H9 (cell line): ENCODE measurements around the gene CARS1. TPM values are rescaled to one million over a fixed set of nuclear protein-coding genes. Genes with fewer than 3 reads are reported as not detected.

Source experiments
- DNase-seq: peaks from one replicate; pipeline ENCODE4 v3.0.0-alpha.2; 2017
- H2AFZ ChIP-seq: one replicate; pipeline ENCODE4 v1.6.1; 2013; ENCODE audit warnings: mild to moderate bottlenecking, low read length, control low read depth, moderate library complexity
- H2AK5ac ChIP-seq: 2 replicates; pipeline ENCODE4 v1.6.1; 2013; ENCODE audit warnings: low read length, control low read depth, mixed read lengths; ENCODE audit not compliant: insufficient read length
- H2BK120ac ChIP-seq: one replicate; pipeline ENCODE4 v1.6.1; 2013; ENCODE audit warnings: low read depth, mild to moderate bottlenecking, low read length, control low read depth, inconsistent platforms; ENCODE audit not compliant: poor library complexity, severe bottlenecking
- H2BK12ac ChIP-seq: 2 replicates; pipeline ENCODE4 v1.6.1; 2013; ENCODE audit warnings: low read length, control low read depth, mixed read lengths, low read depth; ENCODE audit not compliant: insufficient read length
- H2BK15ac ChIP-seq: 2 replicates; pipeline ENCODE4 v1.6.1; 2013; ENCODE audit warnings: low read depth, low read length, control low read depth
- H2BK20ac ChIP-seq: one replicate; pipeline ENCODE4 v1.6.1; 2013; ENCODE audit warnings: low read depth, mild to moderate bottlenecking, low read length, control low read depth, inconsistent platforms; ENCODE audit not compliant: poor library complexity, severe bottlenecking
- H2BK5ac ChIP-seq: 2 replicates; pipeline ENCODE4 v1.6.1; 2013; ENCODE audit warnings: low read length, control low read depth, mixed read lengths; ENCODE audit not compliant: insufficient read length
- H3K14ac ChIP-seq: 2 replicates; pipeline ENCODE4 v1.6.1; 2013; ENCODE audit warnings: low read length, control low read depth; ENCODE audit not compliant: insufficient read depth
- H3K18ac ChIP-seq: 2 replicates; pipeline ENCODE4 v1.6.1; 2013; ENCODE audit warnings: low read depth, mild to moderate bottlenecking, mixed read lengths, low read length, control low read depth; ENCODE audit not compliant: insufficient read length
- H3K23ac ChIP-seq: 2 replicates; pipeline ENCODE4 v1.6.1; 2013; ENCODE audit warnings: low read length, control low read depth, mixed read lengths, low read depth; ENCODE audit not compliant: insufficient read length
- H3K23me2 ChIP-seq: 2 replicates; pipeline ENCODE4 v1.6.1; 2013; ENCODE audit warnings: low read depth, mild to moderate bottlenecking, mixed read lengths, low read length, control low read depth; ENCODE audit not compliant: insufficient read length, poor library complexity, severe bottlenecking
- H3K27ac ChIP-seq: 2 replicates; pipeline ENCODE4 v1.5.1; 2013; ENCODE audit warnings: low read length, control low read depth, mixed read lengths, low read depth; ENCODE audit not compliant: insufficient read length
- H3K27me3 ChIP-seq: 2 replicates; pipeline ENCODE4 v1.6.1; 2013; ENCODE audit warnings: low read length, control low read depth, inconsistent platforms; ENCODE audit not compliant: insufficient read depth
- H3K4ac ChIP-seq: 2 replicates; pipeline ENCODE4 v1.6.1; 2013; ENCODE audit warnings: low read depth, mild to moderate bottlenecking, control low read depth, inconsistent platforms, low read length, moderate library complexity
- H3K4me1 ChIP-seq: 2 replicates; pipeline ENCODE4 v1.6.1; 2013; ENCODE audit warnings: low read length, control low read depth, inconsistent platforms; ENCODE audit not compliant: insufficient read depth
- H3K4me2 ChIP-seq: 2 replicates; pipeline ENCODE4 v1.6.1; 2013; ENCODE audit warnings: low read length, control low read depth, mixed read lengths; ENCODE audit not compliant: insufficient read length, insufficient read depth
- H3K56ac ChIP-seq: 2 replicates; pipeline ENCODE4 v1.6.1; 2013; ENCODE audit warnings: low read depth, mild to moderate bottlenecking, mixed read lengths, low read length, control low read depth; ENCODE audit not compliant: insufficient read length
- H3K79me1 ChIP-seq: 2 replicates; pipeline ENCODE4 v1.6.1; 2013; ENCODE audit warnings: low read depth, mild to moderate bottlenecking, moderate library complexity, low read length, control low read depth, inconsistent platforms; ENCODE audit not compliant: insufficient read depth, poor library complexity, severe bottlenecking
- H3K79me2 ChIP-seq: 2 replicates; pipeline ENCODE4 v1.6.1; 2013; ENCODE audit warnings: low read length, control low read depth, inconsistent platforms; ENCODE audit not compliant: insufficient read depth
- H3K9ac ChIP-seq: 2 replicates; pipeline ENCODE4 v1.6.1; 2013; ENCODE audit warnings: low read length, control low read depth, mixed read lengths; ENCODE audit not compliant: insufficient read length; ENCODE audit errors: extremely low read depth
- H3K9me3 ChIP-seq: one replicate; pipeline ENCODE4 v1.6.1; 2013; ENCODE audit warnings: low read depth, low read length, inconsistent platforms; ENCODE audit not compliant: control insufficient read depth
- H3T11ph ChIP-seq: one replicate; pipeline ENCODE4 v1.6.1; 2013; ENCODE audit warnings: mild to moderate bottlenecking, low read length, control low read depth, inconsistent platforms
- H4K20me1 ChIP-seq: one replicate; pipeline ENCODE4 v1.6.1; 2013; ENCODE audit not compliant: control insufficient read depth, insufficient read length, insufficient read depth
- H4K5ac ChIP-seq: 2 replicates; pipeline ENCODE4 v1.6.1; 2013; ENCODE audit warnings: low read depth, mild to moderate bottlenecking, mixed read lengths, low read length, control low read depth; ENCODE audit not compliant: insufficient read length
- H4K8ac ChIP-seq: replicated peaks from 2 replicates; pipeline ENCODE4 v1.6.1; 2013; ENCODE audit warnings: low read length, control low read depth, mixed read lengths, low read depth; ENCODE audit not compliant: insufficient read length
- H4K91ac ChIP-seq: 2 replicates; pipeline ENCODE4 v1.6.1; 2013; ENCODE audit warnings: low read depth, mild to moderate bottlenecking, moderate library complexity, mixed read lengths, low read length, control low read depth; ENCODE audit not compliant: insufficient read length
- H3K27ac Mint-ChIP-seq, 3 experiments: 2 replicates in 2 of 3; 3 replicates in 1 of 3; pipeline ENCODE4 v1.8.0; 2020 to 2021; ENCODE audit warnings: mixed read lengths in 3 of 3, mild to moderate bottlenecking in 1 of 3, moderate library complexity in 1 of 3
- H3K27me3 Mint-ChIP-seq: 2 replicates; pipeline ENCODE4 v1.8.0; 2021; ENCODE audit warnings: low read depth, mild to moderate bottlenecking, moderate library complexity, mixed read lengths
- H3K36me3 Mint-ChIP-seq, 3 experiments: 2 replicates in 2 of 3; 3 replicates in 1 of 3; pipeline ENCODE4 v1.8.0; 2020 to 2021; ENCODE audit warnings: low read depth in 3 of 3, mixed read lengths in 3 of 3; ENCODE audit not compliant: insufficient read depth in 1 of 3
- H3K4me1 Mint-ChIP-seq, 2 experiments: 2 replicates each; pipeline ENCODE4 v1.8.0; 2020; ENCODE audit warnings: mixed read lengths in 2 of 2
- H3K4me3 Mint-ChIP-seq, 2 experiments: 2 replicates in 1 of 2; 3 replicates in 1 of 2; pipeline ENCODE4 v1.8.0; 2020 to 2021; ENCODE audit warnings: mild to moderate bottlenecking in 2 of 2, mixed read lengths in 2 of 2, moderate library complexity in 1 of 2
- H3K9me3 Mint-ChIP-seq, 2 experiments: 2 replicates in 1 of 2; 3 replicates in 1 of 2; pipeline ENCODE4 v1.8.0; 2020; ENCODE audit warnings: mild to moderate bottlenecking in 2 of 2, mixed read lengths in 2 of 2, moderate library complexity in 1 of 2
- CTCF ChIP-seq: fragments of 200-600 bp; sonication (generic); conservative IDR thresholded peaks from 3 replicates; pipeline ENCODE4 v1.8.0; 2021; ENCODE audit warnings: antibody characterized with exemption, mild to moderate bottlenecking
- whole genome bisulfite sequencing: extraction: QIAGEN DNeasy Blood & Tissue Kit; methylation state at CpG from one replicate; pipeline ENCODE4 v1.1.7; 2013; ENCODE audit warnings: missing lambda C conversion rate, low lambda C conversion rate, mixed read lengths; ENCODE audit not compliant: insufficient read length; ENCODE audit errors: extremely low coverage; 5-methylcytosine and 5-hydroxymethylcytosine counted together
- total RNA-seq: library from RNA; stranded (reverse); gene quantifications from 2 replicates; pipeline ENCODE4 v1.2.1, GENCODE V29; 2021

The CARS1 gene
- total RNA-seq, 1 experiment from 2014 or later: 92.3 TPM

GRCh38 chr11:3004481-3004880 is 52.7 kb downstream of the CARS1 start:
- no peak for DNase-seq
- Mint-ChIP-seq H3K36me3 (peaks cover 47 to 88% (median 72%) of the 10 kb centered on the region in 3 experiments; a peak in 6 of 7 replicates), H3K4me3 (no peak overlapping the region), H3K4me1 (peaks cover 12 to 13% of the 10 kb centered on the region in 2 experiments), H3K9me3 (no peaks in the 10 kb centered on the region), H3K27ac (0 out of 7 replicates have a peak overlapping the region, but pooled peaks of 1 of the 3 experiments have one; percentile 25), H3K27me3 (no peaks in the 10 kb centered on the region)
- Histone ChIP-seq H3K79me1 (no peaks in the 10 kb centered on the region), H3K4me2 (no peak overlapping the region), H3T11ph (no peak overlapping the region), H3K23ac (no peak overlapping the region), H3K9ac (no peak overlapping the region), H3K4ac (no peak overlapping the region), H3K79me2 (no peaks in the 10 kb centered on the region), H2AK5ac (no peak overlapping the region), H3K18ac (no peak overlapping the region), H2BK120ac (no peak overlapping the region), H4K20me1 (no peaks in the 10 kb centered on the region), H2AFZ (no peak overlapping the region), H2BK20ac (no peak overlapping the region), H3K27ac (no peak overlapping the region), H2BK12ac (no peak overlapping the region), H2BK15ac (no peak overlapping the region), H3K4me1 (no peaks in the 10 kb centered on the region), H4K91ac (no peak overlapping the region), H4K8ac (no peak overlapping the region), H3K56ac (no peak overlapping the region), H3K9me3 (no peaks in the 10 kb centered on the region), H3K23me2 (no peaks in the 10 kb centered on the region), H4K5ac (no peak overlapping the region), H3K27me3 (no peaks in the 10 kb centered on the region), H2BK5ac (no peak overlapping the region), H3K14ac (no peak overlapping the region)
- WGBS: no CpG with 5 or more reads among the region's 10 CpGs
- no peak for TF ChIP-seq CTCF
